ENCODE measurements around the gene ADAMTSL1.

Gene ADAMTSL1

GRCh38 chr9:18770131-18770908, 296.4 kb downstream of the ADAMTSL1 start:
- Histone ChIP-seq H3K27ac (ENCODE audit: low read depth, low read length) (no peak overlapping the region), H3K4me3 (ENCODE audit: low read length) (no peak overlapping the region), H3K9ac (ENCODE audit: low read depth, low read length) (no peak overlapping the region), H3K4me1 (ENCODE audit: insufficient read depth, low read length) (no peaks in the 10 kb centered on the region), H3K9me3 (ENCODE audit: insufficient read depth, low read depth, low read length) (no peaks in the 10 kb centered on the region), H3K36me3 (ENCODE audit: insufficient read depth, low read length) (no peaks in the 10 kb centered on the region), H3K27me3 (ENCODE audit: insufficient read depth, low read length) (no peaks in the 10 kb centered on the region)
- 93% methylated on average over 9 of the region's 10 CpGs for WGBS

- no peak overlapping the region for H3K9ac ChIP-seq (ENCODE audit: low read depth, low read length)
- 88% methylated on average over 2 of the region's 2 CpGs for WGBS
- H3K4me3 ChIP-seq (ENCODE audit: low read length) = no peak overlapping the region
- H3K4me1 ChIP-seq (ENCODE audit: insufficient read depth, low read length) = no peaks in the 10 kb centered on the region
- H3K27ac ChIP-seq (ENCODE audit: low read depth, low read length) = no peak overlapping the region
- H3K27me3 ChIP-seq (ENCODE audit: insufficient read depth, low read length) = no peaks in the 10 kb centered on the region
- no peaks in the 10 kb centered on the region for H3K36me3 ChIP-seq (ENCODE audit: insufficient read depth, low read length)
- H3K9me3 ChIP-seq (ENCODE audit: insufficient read depth, low read depth, low read length) = no peaks in the 10 kb centered on the region
These were observed 297.1 kb downstream of the ADAMTSL1 start for GRCh38 chr9:18771011-18771410.

- Histone ChIP-seq H3K27me3 (ENCODE audit: insufficient read depth, low read length) (no peaks in the 10 kb centered on the region), H3K4me1 (ENCODE audit: insufficient read depth, low read length) (no peaks in the 10 kb centered on the region), H3K36me3 (ENCODE audit: insufficient read depth, low read length) (no peaks in the 10 kb centered on the region), H3K9ac (ENCODE audit: low read depth, low read length) (no peak overlapping the region), H3K9me3 (ENCODE audit: insufficient read depth, low read depth, low read length) (no peaks in the 10 kb centered on the region), H3K4me3 (ENCODE audit: low read length) (no peak overlapping the region), H3K27ac (ENCODE audit: low read depth, low read length) (no peak overlapping the region)
- 85% methylated on average over 4 of the region's 4 CpGs for WGBS
These were observed 297.8 kb downstream of the ADAMTSL1 start for GRCh38 chr9:18771763-18772162.

GRCh38 chr9:18775241-18775640, 301.3 kb downstream of the ADAMTSL1 start:
- Histone ChIP-seq H3K9me3 (ENCODE audit: insufficient read depth, low read depth, low read length) (no peaks in the 10 kb centered on the region), H3K9ac (ENCODE audit: low read depth, low read length) (no peak overlapping the region), H3K27ac (ENCODE audit: low read depth, low read length) (no peak overlapping the region), H3K36me3 (ENCODE audit: insufficient read depth, low read length) (no peaks in the 10 kb centered on the region), H3K27me3 (ENCODE audit: insufficient read depth, low read length) (no peaks in the 10 kb centered on the region), H3K4me3 (ENCODE audit: low read length) (no peak overlapping the region), H3K4me1 (ENCODE audit: insufficient read depth, low read length) (no peaks in the 10 kb centered on the region)
- no CpG with 5 or more reads among the region's 1 CpG for WGBS

GRCh38 chr9:18775930-18776329, 302.0 kb downstream of the ADAMTSL1 start:
- H3K9ac ChIP-seq (ENCODE audit: low read depth, low read length) = no peak overlapping the region
- no peak overlapping the region for H3K4me3 ChIP-seq (ENCODE audit: low read length)
- WGBS = 90% methylated on average over 6 of the region's 6 CpGs
- no peaks in the 10 kb centered on the region for H3K36me3 ChIP-seq (ENCODE audit: insufficient read depth, low read length)
- H3K27me3 ChIP-seq (ENCODE audit: insufficient read depth, low read length) = no peaks in the 10 kb centered on the region
- no peaks in the 10 kb centered on the region for H3K9me3 ChIP-seq (ENCODE audit: insufficient read depth, low read depth, low read length)
- no peak overlapping the region for H3K27ac ChIP-seq (ENCODE audit: low read depth, low read length)
- H3K4me1 ChIP-seq (ENCODE audit: insufficient read depth, low read length) = no peaks in the 10 kb centered on the region

- Histone ChIP-seq H3K4me3 (ENCODE audit: low read length) (no peak overlapping the region), H3K36me3 (ENCODE audit: insufficient read depth, low read length) (no peaks in the 10 kb centered on the region), H3K9me3 (ENCODE audit: insufficient read depth, low read depth, low read length) (no peaks in the 10 kb centered on the region), H3K4me1 (ENCODE audit: insufficient read depth, low read length) (no peaks in the 10 kb centered on the region), H3K27ac (ENCODE audit: low read depth, low read length) (no peak overlapping the region), H3K9ac (ENCODE audit: low read depth, low read length) (no peak overlapping the region), H3K27me3 (ENCODE audit: insufficient read depth, low read length) (no peaks in the 10 kb centered on the region)
- 97% methylated on average over 73 of the region's 73 CpGs for WGBS
These were observed 303.2 kb downstream of the ADAMTSL1 start for GRCh38 chr9:18776836-18777820.

- Histone ChIP-seq H3K9me3 (ENCODE audit: insufficient read depth, low read depth, low read length) (no peaks in the 10 kb centered on the region), H3K4me1 (ENCODE audit: insufficient read depth, low read length) (no peaks in the 10 kb centered on the region), H3K27me3 (ENCODE audit: insufficient read depth, low read length) (no peaks in the 10 kb centered on the region), H3K9ac (ENCODE audit: low read depth, low read length) (no peak overlapping the region), H3K4me3 (ENCODE audit: low read length) (no peak overlapping the region), H3K36me3 (ENCODE audit: insufficient read depth, low read length) (no peaks in the 10 kb centered on the region), H3K27ac (ENCODE audit: low read depth, low read length) (no peak overlapping the region)
- 89% methylated on average over 2 of the region's 2 CpGs for WGBS
These were observed 304.2 kb downstream of the ADAMTSL1 start for GRCh38 chr9:18778147-18778546.

GRCh38 chr9:18778846-18779245, 304.9 kb downstream of the ADAMTSL1 start:
- Histone ChIP-seq H3K27ac (ENCODE audit: low read depth, low read length) (no peak overlapping the region), H3K4me1 (ENCODE audit: insufficient read depth, low read length) (no peaks in the 10 kb centered on the region), H3K9me3 (ENCODE audit: insufficient read depth, low read depth, low read length) (no peaks in the 10 kb centered on the region), H3K27me3 (ENCODE audit: insufficient read depth, low read length) (no peaks in the 10 kb centered on the region), H3K36me3 (ENCODE audit: insufficient read depth, low read length) (no peaks in the 10 kb centered on the region), H3K4me3 (ENCODE audit: low read length) (no peak overlapping the region), H3K9ac (ENCODE audit: low read depth, low read length) (no peak overlapping the region)
- WGBS = 97% methylated on average over 2 of the region's 2 CpGs

- Histone ChIP-seq H3K36me3 (ENCODE audit: insufficient read depth, low read length) (no peaks in the 10 kb centered on the region), H3K4me1 (ENCODE audit: insufficient read depth, low read length) (no peaks in the 10 kb centered on the region), H3K27me3 (ENCODE audit: insufficient read depth, low read length) (no peaks in the 10 kb centered on the region), H3K9me3 (ENCODE audit: insufficient read depth, low read depth, low read length) (no peaks in the 10 kb centered on the region), H3K9ac (ENCODE audit: low read depth, low read length) (no peak overlapping the region), H3K4me3 (ENCODE audit: low read length) (no peak overlapping the region), H3K27ac (ENCODE audit: low read depth, low read length) (no peak overlapping the region)
- 88% methylated on average over 2 of the region's 3 CpGs for WGBS
These were observed 310.0 kb downstream of the ADAMTSL1 start for GRCh38 chr9:18783909-18784308.

GRCh38 chr9:18785604-18786003, 311.7 kb downstream of the ADAMTSL1 start:
- H3K9me3 ChIP-seq (ENCODE audit: insufficient read depth, low read depth, low read length) = no peaks in the 10 kb centered on the region
- 92% methylated on average over 2 of the region's 2 CpGs for WGBS
- no peak overlapping the region for H3K27ac ChIP-seq (ENCODE audit: low read depth, low read length)
- H3K9ac ChIP-seq (ENCODE audit: low read depth, low read length) = no peak overlapping the region
- no peak overlapping the region for H3K4me3 ChIP-seq (ENCODE audit: low read length)
- H3K36me3 ChIP-seq (ENCODE audit: insufficient read depth, low read length) = no peaks in the 10 kb centered on the region
- no peaks in the 10 kb centered on the region for H3K4me1 ChIP-seq (ENCODE audit: insufficient read depth, low read length)
- H3K27me3 ChIP-seq (ENCODE audit: insufficient read depth, low read length) = no peaks in the 10 kb centered on the region

GRCh38 chr9:18786196-18786595, 312.2 kb downstream of the ADAMTSL1 start:
- Histone ChIP-seq H3K27me3 (ENCODE audit: insufficient read depth, low read length) (no peaks in the 10 kb centered on the region), H3K27ac (ENCODE audit: low read depth, low read length) (no peak overlapping the region), H3K9ac (ENCODE audit: low read depth, low read length) (no peak overlapping the region), H3K4me3 (ENCODE audit: low read length) (no peak overlapping the region), H3K9me3 (ENCODE audit: insufficient read depth, low read depth, low read length) (no peaks in the 10 kb centered on the region), H3K4me1 (ENCODE audit: insufficient read depth, low read length) (no peaks in the 10 kb centered on the region), H3K36me3 (ENCODE audit: insufficient read depth, low read length) (no peaks in the 10 kb centered on the region)
- 82% methylated on average over 3 of the region's 3 CpGs for WGBS

Measured in HUES64 (cell line).